Vagina (tissue), 2 donors: Measurements from ENCODE around the gene VWF.

Source experiments
- CTCF ChIP-seq, 3 experiments: fragments of 450-650 bp in 2 of 3; fragments of 200-600 bp in 1 of 3; sonication (generic) in 1 of 3; IDR thresholded peaks; one replicate each; pipeline ENCODE4 v1.5.1; 2017 to 2019; ENCODE audit warnings: antibody characterized with exemption in 3 of 3, mild to moderate bottlenecking in 2 of 3, moderate library complexity in 2 of 3
- POLR2A ChIP-seq, 2 donors: fragments of 450-650 bp; IDR thresholded peaks; one replicate each; pipeline ENCODE4 v1.6.1; 2017; ENCODE audit warnings: antibody characterized with exemption in 2 of 2, mild to moderate bottlenecking in 2 of 2, moderate library complexity in 2 of 2
- POLR2AphosphoS5 ChIP-seq, 2 donors: sonication (generic); formaldehyde crosslinking; IDR thresholded peaks; one replicate each; pipeline ENCODE4 v1.9.0; 2017; ENCODE audit warnings: antibody characterized with exemption in 2 of 2, mild to moderate bottlenecking in 2 of 2, low read depth in 1 of 2; ENCODE audit not compliant: insufficient read depth in 1 of 2

- TF ChIP-seq CTCF (IDR thresholded peaks at IDR 0.05), result no peak
- TF ChIP-seq POLR2A (IDR thresholded peaks at IDR 0.05), result no peak
- no peak for TF ChIP-seq POLR2AphosphoS5 (IDR thresholded peaks at IDR 0.05; ENCODE audit: insufficient read depth in 1 of 2, low read depth in 1 of 2)
Observed at GRCh38 chr12:6146509-6146908, 22.0 kb upstream of the VWF start.
